ENCODE data around the gene PRSS56.

- TF ChIP-seq CEBPB (IDR thresholded peaks at IDR 0.05) = no peak
- TF ChIP-seq CREB1 (IDR thresholded peaks at IDR 0.05; ENCODE audit: low read depth) = no peak
- TF ChIP-seq RAD21 (IDR thresholded peaks at IDR 0.05; ENCODE audit: low read depth) = no peak
- no peak for TF ChIP-seq REST (IDR thresholded peaks at IDR 0.05; ENCODE audit: low read depth)
- TF ChIP-seq TEAD4 (IDR thresholded peaks at IDR 0.05) = no peak
- no peak for TF ChIP-seq EGR1 (IDR thresholded peaks at IDR 0.05)
- no peak for TF ChIP-seq MAX (IDR thresholded peaks at IDR 0.05)
- TF ChIP-seq NFIC (IDR thresholded peaks at IDR 0.05) = no peak
Measured at GRCh38 chr2:232476045-232476444, 44.1 kb upstream of the PRSS56 start.
